ENCODE measurements around the gene AARS2. TPM values are rescaled to one million over a fixed set of nuclear protein-coding genes. Genes with fewer than 3 reads are reported as not detected.
A peak's percentile ranks its signal among the peaks of the same experiment; 100 is the strongest.

The AARS2 gene
- polyA plus RNA-seq, 2 of the 4 experiments (the other 2 are of a cell fraction): 4.3 to 6.2 TPM

DNA sequence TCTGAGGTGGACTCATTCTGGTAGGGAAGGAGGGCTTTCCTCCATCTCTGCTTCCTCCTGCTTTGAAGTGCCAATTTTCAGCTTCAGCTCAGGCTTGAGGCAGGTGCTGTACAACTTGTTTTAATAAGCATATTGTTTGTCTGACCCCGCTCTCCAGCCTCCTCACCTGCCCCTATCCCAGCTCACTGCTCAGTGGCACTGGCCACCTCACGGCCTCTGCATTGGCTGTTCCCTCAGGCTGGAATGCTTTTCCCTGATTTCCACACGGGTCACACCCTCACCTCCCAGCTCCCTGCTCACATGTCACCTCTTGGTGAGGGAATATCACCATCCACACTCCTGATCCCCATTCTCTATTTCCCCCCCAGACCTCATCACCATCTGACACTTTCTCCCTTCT, 14.3 kb downstream of the AARS2 start:
- ATAC-seq: no peak
- H3K4me1 ChIP-seq: no peaks in the 10 kb centered on the region
- CTCF ChIA-PET: interaction anchor here (0.9 to 4.3 kb wide), 4 partner anchors 14 to 39 kb away, joined by 3 to 19 read pairs (median 8); partner anchors contain the start of gene AARS2
- no peak overlapping the region for H3K27ac ChIP-seq
- no peak overlapping the region for H3K4me3 ChIP-seq
- 79% methylated on average over 3 of the region's 3 CpGs for WGBS (ENCODE audit: missing lambda C conversion rate)
- POLR2A ChIA-PET: no interaction called here
- no peak overlapping the region for H3K4me2 ChIP-seq
- TF ChIP-seq, protein P1, sequence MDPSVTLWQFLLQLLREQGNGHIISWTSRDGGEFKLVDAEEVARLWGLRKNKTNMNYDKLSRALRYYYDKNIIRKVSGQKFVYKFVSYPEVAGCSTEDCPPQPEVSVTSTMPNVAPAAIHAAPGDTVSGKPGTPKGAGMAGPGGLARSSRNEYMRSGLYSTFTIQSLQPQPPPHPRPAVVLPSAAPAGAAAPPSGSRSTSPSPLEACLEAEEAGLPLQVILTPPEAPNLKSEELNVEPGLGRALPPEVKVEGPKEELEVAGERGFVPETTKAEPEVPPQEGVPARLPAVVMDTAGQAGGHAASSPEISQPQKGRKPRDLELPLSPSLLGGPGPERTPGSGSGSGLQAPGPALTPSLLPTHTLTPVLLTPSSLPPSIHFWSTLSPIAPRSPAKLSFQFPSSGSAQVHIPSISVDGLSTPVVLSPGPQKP (IDR thresholded peaks at IDR 0.05; ENCODE audit: low read depth, low read length): no peak
- no peak for FAIRE-seq
- no peak for DNase-seq (ENCODE audit: low read depth in 1 of 2, low spot score in 1 of 2)
- H3K9me3 ChIP-seq: no peaks in the 10 kb centered on the region

DNA sequence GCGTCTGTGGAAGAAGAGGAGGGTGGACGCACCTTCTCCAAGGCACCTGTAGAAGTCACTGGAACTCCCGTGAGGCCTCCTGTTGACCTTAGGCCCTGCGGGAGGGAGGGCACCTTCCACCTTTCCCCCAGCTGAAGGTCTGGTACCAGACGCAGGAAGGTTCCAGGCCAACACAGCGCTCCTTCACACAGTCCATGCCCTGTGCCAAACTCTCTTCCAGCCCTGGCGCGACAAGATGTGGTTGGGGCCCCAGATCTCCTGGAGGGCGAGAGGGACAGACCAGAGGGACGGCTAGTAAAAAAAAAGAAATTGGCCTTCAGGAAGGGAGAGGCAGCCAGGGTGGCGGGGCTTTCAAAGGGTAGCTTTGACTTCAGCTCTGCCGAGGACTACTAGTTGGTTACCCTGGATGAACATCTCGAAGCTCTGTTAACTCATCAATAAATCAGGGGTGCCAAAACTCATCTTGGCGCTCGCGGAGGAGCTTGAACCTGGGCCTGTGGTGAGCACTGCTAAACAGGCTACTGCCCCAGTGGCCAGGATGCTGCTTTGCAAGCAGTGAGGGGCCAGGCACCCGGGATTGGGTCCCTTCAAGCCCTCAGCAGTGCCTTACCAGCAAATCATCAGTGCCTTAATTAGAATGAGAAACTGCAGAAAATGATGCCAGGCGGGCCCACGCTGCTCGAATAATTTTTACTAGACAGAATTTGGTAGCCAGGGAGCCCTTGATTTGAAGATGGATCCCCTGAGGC, 14.9 kb downstream of the AARS2 start:
- CTCF ChIA-PET: interaction anchor here (1.1 to 4.3 kb wide), 4 partner anchors 15 to 40 kb away, joined by 4 to 19 read pairs (median 8); partner anchors contain the start of gene AARS2
- 78% methylated on average over 18 of the region's 20 CpGs for WGBS (ENCODE audit: missing lambda C conversion rate)
- H3K4me2 ChIP-seq: peak overlapping the region; percentile 70
- DNase-seq (ENCODE audit: low read depth in 1 of 2, low spot score in 1 of 2) (peak in 1 of 2 experiments; percentile 20), ATAC-seq (peak; percentile 42 to 60; a peak in 3 of 6 replicates), FAIRE-seq (no peak)
- POLR2A ChIA-PET: no interaction called here
- no peak for TF ChIP-seq TFCP2L1 (CRISPR knock-in tag; IDR thresholded peaks at IDR 0.05)
- TF ChIP-seq, protein P2, sequence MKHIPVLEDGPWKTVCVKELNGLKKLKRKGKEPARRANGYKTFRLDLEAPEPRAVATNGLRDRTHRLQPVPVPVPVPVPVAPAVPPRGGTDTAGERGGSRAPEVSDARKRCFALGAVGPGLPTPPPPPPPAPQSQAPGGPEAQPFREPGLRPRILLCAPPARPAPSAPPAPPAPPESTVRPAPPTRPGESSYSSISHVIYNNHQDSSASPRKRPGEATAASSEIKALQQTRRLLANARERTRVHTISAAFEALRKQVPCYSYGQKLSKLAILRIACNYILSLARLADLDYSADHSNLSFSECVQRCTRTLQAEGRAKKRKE (CRISPR knock-in tag; IDR thresholded peaks at IDR 0.05; ENCODE audit: low read depth): no peak
- H3K4me1 ChIP-seq: no peaks in the 10 kb centered on the region
- no peaks in the 10 kb centered on the region for H3K9me3 ChIP-seq
- H3K27ac ChIP-seq: no peak overlapping the region; a peak in 1 of 6 replicates
- H3K4me3 ChIP-seq: peak overlapping the region; percentile 40; the same call in 2 of the 3 replicates

DNA sequence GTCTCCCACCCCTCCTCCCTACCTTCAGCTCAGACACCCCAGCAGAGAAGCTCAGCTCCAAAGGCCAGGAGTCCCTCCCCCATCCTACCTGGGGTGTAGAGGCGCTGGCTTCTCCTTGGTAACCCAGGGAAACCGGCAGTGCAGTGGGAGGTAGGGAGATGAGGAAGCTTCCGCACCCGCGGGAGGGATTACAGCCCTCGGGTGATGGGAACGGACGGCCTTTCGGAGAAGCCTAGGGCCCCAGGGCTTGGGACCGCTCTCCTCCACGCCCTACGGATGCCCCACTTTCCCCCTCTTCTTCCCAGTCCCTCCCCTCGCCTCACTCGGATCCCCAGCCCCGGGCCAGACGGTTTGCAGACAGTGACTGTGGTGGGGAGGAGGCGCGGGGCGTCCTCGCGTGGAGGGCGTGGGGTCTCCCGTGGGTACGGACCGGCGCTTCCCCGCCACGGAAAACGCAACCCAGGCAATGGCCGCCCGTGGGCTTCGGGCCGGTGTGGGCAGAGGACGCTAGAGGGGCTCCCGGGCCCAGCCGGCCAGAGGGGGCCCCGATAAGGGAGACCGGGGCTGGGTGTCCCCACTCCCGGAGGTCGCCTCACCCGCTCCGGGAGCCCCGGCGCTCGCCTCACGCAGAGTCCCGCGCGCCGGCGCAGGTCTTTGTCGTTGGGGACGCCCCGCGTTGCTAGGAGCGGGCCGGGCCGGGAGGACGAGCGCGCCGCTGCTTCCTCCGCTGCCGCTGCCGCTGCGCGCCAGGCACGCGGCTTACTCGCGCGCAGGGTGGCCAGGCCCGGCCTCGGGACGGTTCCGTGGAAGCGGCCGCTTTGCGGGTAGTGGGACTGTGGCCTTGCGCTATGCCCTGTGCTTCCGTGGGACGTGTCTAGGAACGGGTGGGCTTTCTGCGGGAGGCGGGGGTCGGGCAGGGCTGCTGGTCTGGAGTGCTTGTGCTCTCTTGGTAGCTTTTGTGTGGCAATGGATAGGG, 15.8 kb downstream of the AARS2 start:
- H3K4me1 ChIP-seq: no peaks in the 10 kb centered on the region
- POLR2A ChIA-PET: interaction anchor here (1.6 kb wide), 1 partner anchor 8 kb away, joined by 6 read pairs; no protein-coding TSS in a partner anchor
- DNase-seq (ENCODE audit: low read depth in 1 of 2, low spot score in 1 of 2) (no peak), ATAC-seq (peak; percentile 65 to 71; a peak in 5 of 6 replicates), FAIRE-seq (no peak)
- H3K9me3 ChIP-seq: no peaks in the 10 kb centered on the region
- CTCF ChIA-PET: interaction anchor here (1.6 to 4.3 kb wide), 5 partner anchors 8 to 41 kb away, joined by 4 to 19 read pairs (median 11); partner anchors contain the start of gene AARS2
- H3K27ac ChIP-seq: peak overlapping the region in 1 of 2 experiments; percentile 77; a peak in 3 of 6 replicates
- WGBS (ENCODE audit: missing lambda C conversion rate): 9% methylated on average over 8 of the region's 86 CpGs
- H3K4me3 ChIP-seq: peak overlapping the region; percentile 40
- TF ChIP-seq SREBF2 (IDR thresholded peaks at IDR 0.05) (no peak), SMC3 (IDR thresholded peaks at IDR 0.05) (no peak), HOXB13 (CRISPR knock-in tag; IDR thresholded peaks at IDR 0.05; ENCODE audit: low read depth) (no peak), NFE2L2 (conservative IDR thresholded peaks at IDR 0.05; ENCODE audit: low read length) (no peak), POLR2A (IDR thresholded peaks at IDR 0.05; ENCODE audit: low read length) (0 out of 2 replicates have a peak, but pooled peaks have one; percentile 19), ZSCAN20 (CRISPR knock-in tag; IDR thresholded peaks at IDR 0.05) (no peak), ZFP36 (IDR thresholded peaks at IDR 0.05; ENCODE audit: borderline replicate concordance, partially characterized antibody) (no peak)
- TF ChIP-seq, protein P3, sequence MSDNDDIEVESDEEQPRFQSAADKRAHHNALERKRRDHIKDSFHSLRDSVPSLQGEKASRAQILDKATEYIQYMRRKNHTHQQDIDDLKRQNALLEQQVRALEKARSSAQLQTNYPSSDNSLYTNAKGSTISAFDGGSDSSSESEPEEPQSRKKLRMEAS (IDR thresholded peaks at IDR 0.05): peak; percentile 38; the same call in 1 of the 2 replicates
- peak overlapping the region; percentile 70 for H3K4me2 ChIP-seq
